Hematopoietic multipotent progenitor cell (in vitro differentiated cells): ENCODE results near the gene MLX. TPM values are rescaled to one million over a fixed set of nuclear protein-coding genes. Genes with fewer than 3 reads are reported as not detected.

Source experiments
- DNase-seq, 3 donors: peaks; one replicate each; pipeline ENCODE4 v3.0.0-alpha.2; 2011 to 2015; ENCODE audit warnings: low read depth in 2 of 3, low spot score in 2 of 3
- total RNA-seq: library from RNA; depleted of rRNA; stranded (reverse); fragments of >200 nt; gene quantifications from one replicate; pipeline ENCODE4 v1.2.3, GENCODE V29; 2012

Gene MLX
- total RNA-seq: 24.2 TPM

- peak; percentile 89 to 92 (median 92) for DNase-seq
Observed at GRCh38 chr17:42566883-42567573, at the start of gene MLX. Gene MLX (plus strand): TSS chr17:42567100. CDS start chr17:42567125, 25 bp downstream.

GRCh38 chr17:42517516-42517915 is 49.4 kb upstream of the MLX start:
- peak in 2 of 3 donors; percentile 79 to 86 for DNase-seq

- peak in 2 of 3 donors; percentile 74 to 85 for DNase-seq
Observed at GRCh38 chr17:42518046-42518754, 48.7 kb upstream of the MLX start.

- DNase-seq: peak in 2 of 3 donors; percentile 64 to 72
Observed at GRCh38 chr17:42518755-42519545, 48.0 kb upstream of the MLX start.

- no peak for DNase-seq
Observed at GRCh38 chr17:42519546-42520491, 47.1 kb upstream of the MLX start.

GRCh38 chr17:42520540-42520951 is 46.4 kb upstream of the MLX start:
- DNase-seq: peak in 1 of 3 donors; percentile 55

GRCh38 chr17:42521036-42521435 is 45.9 kb upstream of the MLX start:
- no peak for DNase-seq

- no peak for DNase-seq
Observed at GRCh38 chr17:42521666-42522262, 45.1 kb upstream of the MLX start.

- DNase-seq: no peak
Observed at GRCh38 chr17:42522263-42522790, 44.6 kb upstream of the MLX start.

- no peak for DNase-seq
Observed at GRCh38 chr17:42522798-42523278, 44.1 kb upstream of the MLX start.

GRCh38 chr17:42525221-42525620 is 41.7 kb upstream of the MLX start:
- DNase-seq: no peak

- no peak for DNase-seq
Observed at GRCh38 chr17:42526031-42526444, 40.9 kb upstream of the MLX start.

GRCh38 chr17:42527932-42528331 is 39.0 kb upstream of the MLX start:
- DNase-seq: no peak

- no peak for DNase-seq
Observed at GRCh38 chr17:42529061-42529460, 37.8 kb upstream of the MLX start.

GRCh38 chr17:42530952-42531454 is 35.9 kb upstream of the MLX start:
- DNase-seq: no peak

GRCh38 chr17:42531455-42532354 is 35.2 kb upstream of the MLX start:
- DNase-seq: peak in 2 of 3 donors; percentile 48 to 53

GRCh38 chr17:42535155-42536047 is 31.5 kb upstream of the MLX start:
- no peak for DNase-seq
